IPS-18c (cell line): Measurements from ENCODE around the gene SYNDIG1.

Experiments used
- H3K4me3 ChIP-seq: 2 replicates; pipeline ENCODE4 v1.7.0; 2013; ENCODE audit warnings: low read depth, mild to moderate bottlenecking, low read length, moderate library complexity; ENCODE audit not compliant: insufficient read depth
- H3K9me3 ChIP-seq: one replicate; pipeline ENCODE4 v1.6.1; 2013; ENCODE audit warnings: mild to moderate bottlenecking, low read length, moderate library complexity; ENCODE audit not compliant: control insufficient read depth, insufficient read depth

Gene SYNDIG1

GRCh38 chr20:24672181-24672880 lies 202.9 kb downstream of the SYNDIG1 start:
- H3K4me3 ChIP-seq, result no peak overlapping the region
- H3K9me3 ChIP-seq, result no peaks in the 10 kb centered on the region

GRCh38 chr20:24672886-24673677 lies 203.7 kb downstream of the SYNDIG1 start:
- no peak overlapping the region for H3K4me3 ChIP-seq

GRCh38 chr20:24673678-24674570 lies 204.5 kb downstream of the SYNDIG1 start:
- Histone ChIP-seq H3K4me3 (no peak overlapping the region), H3K9me3 (no peaks in the 10 kb centered on the region)

More at GRCh38 chr20:24672886-24673677, 203.7 kb downstream of the SYNDIG1 start:
- no peaks in the 10 kb centered on the region for H3K9me3 ChIP-seq

- no peaks in the 10 kb centered on the region for H3K9me3 ChIP-seq
- H3K4me3 ChIP-seq, result no peak overlapping the region
Measured at GRCh38 chr20:24674921-24675605, 205.6 kb downstream of the SYNDIG1 start.

- no peak overlapping the region for H3K4me3 ChIP-seq
- H3K9me3 ChIP-seq, result no peaks in the 10 kb centered on the region
Measured at GRCh38 chr20:24675651-24676352, 206.4 kb downstream of the SYNDIG1 start.

- H3K9me3 ChIP-seq, result no peaks in the 10 kb centered on the region
- H3K4me3 ChIP-seq, result no peak overlapping the region
Measured at GRCh38 chr20:24676353-24676977, 207.0 kb downstream of the SYNDIG1 start.

- no peak overlapping the region for H3K4me3 ChIP-seq
- no peaks in the 10 kb centered on the region for H3K9me3 ChIP-seq
Measured at GRCh38 chr20:24676978-24677370, 207.5 kb downstream of the SYNDIG1 start.

- Histone ChIP-seq H3K9me3 (no peaks in the 10 kb centered on the region), H3K4me3 (no peak overlapping the region)
Measured at GRCh38 chr20:24677626-24678315, 208.3 kb downstream of the SYNDIG1 start.

- Histone ChIP-seq H3K9me3 (no peaks in the 10 kb centered on the region), H3K4me3 (no peak overlapping the region)
Measured at GRCh38 chr20:24678351-24679106, 209.1 kb downstream of the SYNDIG1 start.

- Histone ChIP-seq H3K9me3 (no peaks in the 10 kb centered on the region), H3K4me3 (no peak overlapping the region)
Measured at GRCh38 chr20:24679448-24680047, 210.1 kb downstream of the SYNDIG1 start.

- peaks cover 2% of the 10 kb centered on the region for H3K9me3 ChIP-seq
Measured at GRCh38 chr20:24681634-24682495, 212.4 kb downstream of the SYNDIG1 start.

GRCh38 chr20:24682496-24682985 lies 213.1 kb downstream of the SYNDIG1 start:
- no peak overlapping the region for H3K4me3 ChIP-seq
- peaks cover 2% of the 10 kb centered on the region for H3K9me3 ChIP-seq

More at GRCh38 chr20:24681634-24682495, 212.4 kb downstream of the SYNDIG1 start:
- no peak overlapping the region for H3K4me3 ChIP-seq

- no peak overlapping the region for H3K4me3 ChIP-seq
Measured at GRCh38 chr20:24683676-24684075, 214.2 kb downstream of the SYNDIG1 start.

GRCh38 chr20:24684421-24684871 lies 215.0 kb downstream of the SYNDIG1 start:
- Histone ChIP-seq H3K4me3 (no peak overlapping the region), H3K9me3 (peaks cover 2% of the 10 kb centered on the region)

More at GRCh38 chr20:24683676-24684075, 214.2 kb downstream of the SYNDIG1 start:
- H3K9me3 ChIP-seq, result peaks cover 2% of the 10 kb centered on the region
